ENCODE measurements around the gene CORIN.

DNA sequence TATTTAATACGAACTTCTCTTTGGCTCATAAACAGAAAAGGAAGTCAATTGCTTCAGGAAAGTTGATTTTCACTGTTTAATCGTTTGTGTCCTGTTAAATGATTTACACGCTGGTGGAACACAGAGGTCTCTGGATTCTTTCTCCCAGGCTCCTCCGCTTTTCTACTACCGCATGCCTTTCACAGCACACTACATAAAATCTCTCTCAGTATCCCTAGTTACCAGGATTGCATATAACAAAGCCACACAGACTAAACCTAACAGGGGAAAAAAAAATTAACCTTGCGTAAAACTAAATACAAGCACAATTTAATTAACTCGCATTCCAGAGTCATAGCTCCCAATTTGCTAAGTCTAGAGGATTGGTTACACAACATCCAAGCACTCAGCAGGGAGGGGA is 133.9 kb downstream of the CORIN start:
- TF ChIP-seq, protein P1, sequence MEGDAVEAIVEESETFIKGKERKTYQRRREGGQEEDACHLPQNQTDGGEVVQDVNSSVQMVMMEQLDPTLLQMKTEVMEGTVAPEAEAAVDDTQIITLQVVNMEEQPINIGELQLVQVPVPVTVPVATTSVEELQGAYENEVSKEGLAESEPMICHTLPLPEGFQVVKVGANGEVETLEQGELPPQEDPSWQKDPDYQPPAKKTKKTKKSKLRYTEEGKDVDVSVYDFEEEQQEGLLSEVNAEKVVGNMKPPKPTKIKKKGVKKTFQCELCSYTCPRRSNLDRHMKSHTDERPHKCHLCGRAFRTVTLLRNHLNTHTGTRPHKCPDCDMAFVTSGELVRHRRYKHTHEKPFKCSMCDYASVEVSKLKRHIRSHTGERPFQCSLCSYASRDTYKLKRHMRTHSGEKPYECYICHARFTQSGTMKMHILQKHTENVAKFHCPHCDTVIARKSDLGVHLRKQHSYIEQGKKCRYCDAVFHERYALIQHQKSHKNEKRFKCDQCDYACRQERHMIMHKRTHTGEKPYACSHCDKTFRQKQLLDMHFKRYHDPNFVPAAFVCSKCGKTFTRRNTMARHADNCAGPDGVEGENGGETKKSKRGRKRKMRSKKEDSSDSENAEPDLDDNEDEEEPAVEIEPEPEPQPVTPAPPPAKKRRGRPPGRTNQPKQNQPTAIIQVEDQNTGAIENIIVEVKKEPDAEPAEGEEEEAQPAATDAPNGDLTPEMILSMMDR (IDR thresholded peaks at IDR 0.05; ENCODE audit: insufficient read depth, low read length, poor library complexity, severe bottlenecking) = no peak
- no peak for TF ChIP-seq EZH2phosphoT487 (conservative IDR thresholded peaks at IDR 0.05; ENCODE audit: low read length)
